ENCODE measurements around the gene RGL1. TPM values are rescaled to one million over a fixed set of nuclear protein-coding genes. Genes with fewer than 3 reads are reported as not detected.

Gene RGL1
- total RNA-seq, 1 experiment from 2014 or later: 3.9 TPM

DNA sequence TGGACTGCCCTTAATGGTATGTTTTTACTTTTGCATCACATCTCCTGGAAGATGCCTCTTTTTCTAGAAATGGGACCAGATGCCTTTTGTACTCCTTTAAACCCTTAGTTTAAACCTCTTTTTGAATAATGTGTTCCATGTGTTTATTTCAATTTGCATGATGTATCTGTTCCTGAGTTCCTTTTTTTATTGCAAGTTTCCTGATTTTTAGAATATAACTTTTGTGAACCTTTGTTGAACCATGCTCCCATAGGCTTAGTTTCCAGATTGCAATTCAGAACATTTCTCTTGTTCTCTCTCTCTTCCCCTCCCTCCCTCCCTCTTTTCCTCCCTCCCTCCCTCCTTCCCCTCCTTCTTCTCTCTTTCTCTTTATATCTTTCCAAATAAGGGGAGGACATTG, 81.9 kb downstream of the RGL1 start:
- DNase-seq (ENCODE audit: low read depth): no peak

DNA sequence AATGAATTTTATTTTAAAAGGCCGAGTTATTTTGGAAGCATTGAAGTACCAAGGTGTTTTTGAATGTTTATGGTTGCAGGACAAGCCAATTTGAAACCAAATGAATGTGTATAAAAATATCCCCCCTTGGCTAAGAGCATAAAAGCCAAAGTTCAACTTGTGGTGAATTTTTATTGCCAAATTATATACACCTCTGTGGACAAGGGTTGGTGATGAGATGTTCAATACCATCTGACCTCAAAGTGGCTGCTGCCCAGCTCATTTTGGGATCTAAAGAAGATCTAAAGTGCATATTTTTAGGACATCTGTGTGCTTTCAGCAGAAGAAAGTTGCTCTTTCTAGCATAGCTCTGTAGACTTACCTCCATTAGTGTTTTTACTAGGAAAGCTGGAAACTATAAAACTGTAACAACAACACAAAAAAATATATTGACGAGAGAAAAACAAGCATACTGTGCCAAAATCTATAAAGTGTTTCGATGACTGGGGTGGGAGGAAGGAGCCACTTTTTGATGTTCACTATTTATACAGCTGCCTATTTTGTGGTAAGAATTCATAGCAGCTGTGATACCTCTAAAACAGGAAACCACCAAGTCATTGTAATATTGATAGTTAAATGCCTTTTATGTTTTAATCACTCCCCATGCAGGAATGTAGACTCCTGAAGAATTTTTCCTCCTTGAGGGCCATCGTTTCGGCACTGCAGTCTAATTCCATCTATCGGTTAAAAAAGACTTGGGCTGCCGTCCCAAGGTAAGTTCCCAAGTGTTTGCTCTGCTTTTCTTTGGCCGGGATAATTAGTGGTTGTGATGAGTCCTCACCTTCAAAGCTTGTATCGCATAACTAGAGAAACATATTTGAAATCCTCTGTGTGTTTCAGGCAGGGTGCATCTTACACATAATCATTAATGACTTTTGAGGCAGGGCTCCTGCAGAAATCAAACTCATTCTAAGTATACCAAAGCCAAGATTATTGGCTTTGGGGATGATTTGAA, 83.2 kb downstream of the RGL1 start:
- DNase-seq (ENCODE audit: low read depth): no peak

DNA sequence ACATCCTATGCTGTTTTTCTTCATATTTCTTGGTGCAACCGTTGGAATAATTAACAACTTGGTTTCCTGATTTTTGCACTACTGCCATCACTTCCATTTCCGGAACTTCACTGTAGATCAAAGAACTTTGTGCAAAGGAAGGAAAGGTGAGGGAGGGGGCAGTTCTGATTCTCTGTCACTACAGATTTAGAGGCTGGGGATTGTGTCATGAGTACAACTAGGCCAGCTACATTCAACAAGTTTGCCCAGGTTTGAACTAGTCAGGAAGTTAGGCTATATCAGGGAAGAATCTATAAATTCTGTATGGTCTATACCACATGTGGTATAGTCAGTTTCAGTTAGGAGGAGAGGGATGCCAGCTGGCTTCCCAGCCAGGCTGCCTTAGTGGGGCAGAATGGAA, 84.2 kb downstream of the RGL1 start:
- no peak for DNase-seq (ENCODE audit: low read depth)

DNA sequence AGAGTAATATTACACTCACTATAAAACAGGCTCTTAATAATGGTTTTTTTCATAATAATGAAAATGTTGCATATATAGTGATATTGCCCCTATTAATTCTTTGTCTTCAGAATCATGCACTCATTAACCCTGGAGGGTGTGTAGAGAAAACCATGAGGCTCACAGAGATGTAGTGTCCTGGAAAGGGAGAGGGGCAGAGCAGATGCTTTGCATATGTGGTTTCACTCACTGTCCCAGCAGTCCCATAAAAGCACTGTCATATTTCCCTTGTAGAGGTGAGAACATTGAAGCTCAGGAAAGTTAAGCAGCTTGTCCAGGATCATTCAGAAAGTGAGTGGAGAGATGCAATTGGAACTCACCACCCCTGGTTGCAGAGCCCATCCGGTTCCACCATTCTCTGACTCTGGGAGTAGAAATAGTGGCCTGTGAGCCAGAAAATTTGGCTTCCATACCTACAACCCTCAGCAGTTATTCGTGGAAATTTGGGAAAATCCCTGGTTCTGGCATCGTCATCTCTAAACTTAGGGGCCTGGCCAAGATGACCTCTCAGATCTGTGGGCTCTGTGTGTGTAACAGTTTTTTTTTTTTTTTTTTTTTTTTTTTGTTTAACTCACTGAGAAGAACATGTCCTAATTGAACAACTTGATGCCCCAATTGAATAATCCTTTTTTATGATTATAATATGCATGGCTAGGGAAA, 86.4 kb downstream of the RGL1 start:
- DNase-seq (ENCODE audit: low read depth): no peak

DNA sequence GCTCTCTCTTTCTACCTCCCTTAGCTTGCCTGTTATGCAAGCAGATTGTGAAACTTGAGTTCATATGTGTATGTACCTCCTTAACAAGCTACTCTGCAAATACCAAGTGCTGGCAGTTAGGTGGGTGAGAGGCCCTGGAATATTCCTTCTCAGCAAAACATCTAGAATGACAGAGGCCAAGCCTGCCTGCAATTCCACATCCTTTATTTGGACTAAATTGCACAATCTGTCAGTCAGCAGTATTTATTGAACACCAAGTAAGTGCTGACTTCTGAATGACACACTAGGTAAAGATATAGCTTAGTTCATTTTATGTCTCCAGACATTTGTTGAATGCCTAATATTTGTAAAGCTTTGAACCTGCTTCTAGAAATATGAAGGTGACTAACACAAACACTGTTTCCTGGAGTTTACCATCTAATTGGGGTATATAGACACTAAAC, 87.5 kb downstream of the RGL1 start:
- no peak for DNase-seq (ENCODE audit: low read depth)

DNA sequence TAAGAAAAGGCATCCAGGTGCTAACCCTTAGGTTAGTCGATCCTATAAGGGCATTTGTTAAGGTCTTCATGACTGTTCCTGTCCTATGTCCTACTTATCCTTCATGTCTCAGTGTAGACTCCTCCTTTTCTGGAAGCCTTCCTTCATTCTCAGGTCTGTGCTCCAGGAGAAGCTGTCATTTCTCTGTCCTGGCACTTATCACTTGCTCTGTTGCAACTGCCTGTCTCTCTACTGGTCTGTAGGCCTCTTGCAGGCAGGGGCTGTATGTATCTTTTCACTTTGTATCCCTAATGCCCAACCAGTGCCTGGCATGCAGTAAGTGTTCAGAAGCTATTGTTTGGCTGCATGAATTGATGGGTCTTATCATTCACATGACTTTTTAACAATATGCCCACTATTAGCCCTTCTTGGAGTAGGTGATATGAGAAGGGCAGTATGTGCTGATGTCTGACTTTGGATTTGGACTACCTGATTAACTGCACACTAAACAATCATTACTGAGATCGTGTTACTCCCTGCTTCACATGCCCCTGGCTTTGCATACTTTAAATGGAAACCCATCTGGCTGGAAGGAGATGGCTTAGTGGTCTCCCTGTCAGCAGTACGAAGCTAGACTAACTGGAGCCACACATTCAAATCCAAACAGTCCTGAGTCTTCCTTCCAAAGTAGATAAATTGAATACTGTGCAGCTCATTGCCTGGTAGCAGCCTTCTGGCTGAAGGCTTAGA, 88.8 kb downstream of the RGL1 start:
- no peak for DNase-seq (ENCODE audit: low read depth)

DNA sequence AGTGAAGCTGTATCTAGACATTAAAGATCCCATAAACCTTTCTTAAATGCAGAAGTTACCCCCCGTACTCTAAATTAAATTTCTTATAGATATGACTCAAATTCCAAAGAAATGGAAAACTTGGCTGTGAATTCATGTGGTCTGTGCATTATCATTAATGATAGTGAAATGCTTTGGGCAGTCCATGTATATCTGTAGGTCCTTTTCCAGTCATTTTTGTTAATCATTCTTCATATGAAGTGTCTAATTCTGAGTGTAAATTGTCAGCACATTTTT, 89.3 kb downstream of the RGL1 start:
- DNase-seq (ENCODE audit: low read depth): no peak

DNA sequence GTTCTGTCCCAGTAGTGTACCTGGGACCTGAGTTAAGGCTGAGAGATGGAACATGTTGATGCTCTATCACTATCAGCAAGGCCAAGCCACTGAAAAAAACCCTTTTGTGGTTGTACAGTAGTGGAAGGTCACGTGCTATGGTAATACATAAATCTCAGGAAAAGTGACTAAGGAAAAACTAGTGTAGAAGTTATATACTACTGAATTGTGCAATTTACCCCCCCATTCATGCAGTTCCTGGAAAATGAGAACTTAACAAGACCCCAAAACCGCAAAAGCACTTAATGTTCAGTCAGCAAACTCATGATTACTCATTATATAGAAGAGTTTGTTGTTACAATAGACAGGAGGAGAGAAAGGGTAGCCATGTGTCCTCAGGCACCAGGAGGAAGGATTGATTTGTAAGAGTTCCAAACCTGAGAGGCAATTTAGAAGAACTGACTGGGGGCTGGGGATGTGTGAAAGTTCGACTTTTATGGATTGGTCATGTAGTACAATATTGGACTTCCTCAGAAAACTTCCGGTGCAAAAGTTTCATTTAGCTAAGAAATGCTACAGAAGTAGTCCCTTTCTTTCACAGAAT, 91.6 kb downstream of the RGL1 start:
- DNase-seq (ENCODE audit: low read depth): peak; percentile 95

DNA sequence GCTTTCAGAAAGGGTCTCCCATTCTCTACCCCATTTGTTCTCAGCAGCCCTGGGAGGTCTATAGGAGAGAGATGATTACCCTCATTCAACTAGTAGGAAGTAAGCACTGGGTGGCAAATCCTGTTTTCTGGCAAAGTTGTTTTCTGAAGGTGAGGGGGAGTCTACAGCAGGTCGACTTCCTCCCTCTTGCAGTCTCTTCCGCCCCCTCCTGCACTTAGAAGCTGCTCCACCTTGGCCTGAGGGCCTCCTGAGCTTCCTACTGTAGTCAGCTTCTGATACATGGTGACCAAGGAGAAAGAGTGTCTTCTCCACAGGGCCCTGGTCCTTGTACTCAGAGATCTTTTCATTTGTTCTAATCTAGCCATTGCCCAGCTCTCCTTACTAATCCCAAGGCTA, 93.1 kb downstream of the RGL1 start:
- no peak for DNase-seq (ENCODE audit: low read depth)

DNA sequence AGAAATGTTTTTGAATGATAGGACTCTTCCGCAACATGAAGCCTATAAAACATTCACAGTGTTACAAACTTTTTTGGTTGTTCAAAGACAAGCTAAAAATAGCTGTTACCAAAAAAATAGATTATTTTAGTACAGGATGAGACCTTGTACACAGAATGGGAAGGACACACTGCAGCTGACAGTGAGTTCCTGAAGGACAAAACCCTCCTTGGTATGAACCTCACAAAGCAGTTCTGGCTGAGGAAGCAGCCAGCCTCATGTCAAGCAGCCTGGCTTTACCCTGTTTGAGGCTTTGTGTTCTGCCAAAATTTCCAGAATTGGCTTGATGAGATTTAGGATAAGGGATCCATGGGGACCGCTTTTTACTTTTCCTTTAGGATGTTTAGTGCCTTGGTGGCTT, 93.7 kb downstream of the RGL1 start:
- DNase-seq (ENCODE audit: low read depth): no peak

DNA sequence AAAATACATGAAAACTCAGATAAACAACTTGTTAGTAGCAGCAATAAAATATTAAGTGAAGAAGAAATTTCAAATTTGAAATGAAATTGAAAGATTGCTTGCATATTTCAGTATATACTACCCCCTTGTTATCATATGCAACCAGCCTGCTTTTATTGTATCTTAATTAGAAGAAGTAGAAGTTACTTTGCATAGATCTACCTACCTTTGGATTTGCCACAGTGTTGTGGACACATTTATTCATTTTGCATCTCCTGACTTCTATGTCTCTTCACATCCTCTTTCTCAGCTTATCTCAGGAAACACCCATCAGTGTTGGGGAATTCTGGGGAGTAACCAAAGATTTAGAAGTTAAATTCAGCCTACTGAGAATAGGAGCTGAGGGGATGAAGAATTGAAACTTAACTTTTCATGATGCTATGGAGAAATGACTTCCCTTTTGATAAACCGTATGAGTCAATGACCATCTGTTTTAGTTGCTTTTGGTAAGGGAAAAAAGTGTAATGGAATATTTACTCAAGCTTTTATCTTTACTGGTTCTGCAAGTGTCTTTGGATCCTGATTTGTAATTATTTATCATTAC, 96.9 kb downstream of the RGL1 start:
- DNase-seq (ENCODE audit: low read depth): no peak

DNA sequence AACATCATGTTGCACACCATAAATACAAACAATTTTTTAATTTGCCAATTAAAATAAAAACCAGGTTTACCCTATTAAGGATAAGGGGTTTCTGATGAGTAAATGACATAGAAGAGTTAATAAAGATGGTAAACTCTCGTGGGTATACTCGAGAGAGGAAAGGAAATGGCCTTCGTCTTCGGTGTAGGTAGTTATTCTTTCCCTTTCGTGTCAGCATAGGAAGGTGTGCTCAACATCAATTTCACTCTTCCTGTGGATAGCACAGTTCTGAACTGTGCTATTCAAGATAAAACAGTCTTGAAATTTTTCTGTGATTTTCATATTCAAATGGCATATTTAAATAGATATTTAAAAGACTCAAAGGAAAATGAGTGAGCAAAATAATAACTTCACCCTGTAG, 98.2 kb downstream of the RGL1 start:
- no peak for DNase-seq (ENCODE audit: low read depth)

DNA sequence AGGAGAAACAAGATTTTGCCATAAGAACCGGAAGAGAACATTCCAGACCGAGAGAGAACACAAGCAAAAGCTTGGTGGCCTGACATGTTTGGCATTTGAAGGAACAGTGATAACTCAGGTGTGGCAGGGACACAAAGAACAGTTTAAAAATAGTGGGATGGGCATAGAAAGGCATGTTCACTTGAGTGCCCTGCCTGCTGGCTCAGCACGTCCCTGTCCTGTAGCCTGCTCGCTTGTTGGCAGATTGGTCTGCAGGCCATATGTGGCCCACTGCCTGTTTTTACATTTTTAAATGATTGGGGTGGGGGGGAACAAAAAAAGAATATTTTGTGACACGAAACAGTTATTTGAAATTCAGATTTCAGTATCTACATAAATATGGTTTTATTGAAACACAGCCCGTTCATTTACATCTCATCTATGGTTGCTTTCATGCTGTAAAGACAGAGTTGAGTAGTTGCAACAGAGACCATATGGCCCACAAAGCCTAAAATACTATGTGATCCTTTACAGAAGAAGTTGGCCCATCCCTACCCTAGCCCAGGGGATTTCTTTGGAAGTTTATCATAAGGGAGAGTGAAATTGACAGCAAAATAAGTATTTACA, 100.7 kb downstream of the RGL1 start:
- DNase-seq (ENCODE audit: low read depth): no peak

DNA sequence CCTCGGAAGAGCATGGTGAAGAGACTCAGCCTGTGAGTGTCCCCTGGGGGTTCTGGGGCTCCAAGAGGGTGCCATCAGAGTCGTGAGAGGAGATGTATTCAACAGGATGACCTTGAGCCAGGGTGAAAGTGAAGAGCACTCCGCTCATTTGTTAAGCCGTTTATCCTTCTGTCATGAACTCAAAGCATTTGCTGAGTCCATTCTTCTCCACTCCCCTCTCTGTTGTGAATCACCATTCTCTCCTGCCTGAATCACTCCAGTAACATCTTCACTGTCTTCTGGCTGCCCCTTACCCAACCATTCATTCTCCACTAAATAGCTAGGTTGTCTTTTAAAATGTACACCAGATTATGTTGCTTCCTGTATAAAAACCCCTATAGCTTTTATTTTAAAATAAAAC, 102.2 kb downstream of the RGL1 start:
- DNase-seq (ENCODE audit: low read depth): no peak

DNA sequence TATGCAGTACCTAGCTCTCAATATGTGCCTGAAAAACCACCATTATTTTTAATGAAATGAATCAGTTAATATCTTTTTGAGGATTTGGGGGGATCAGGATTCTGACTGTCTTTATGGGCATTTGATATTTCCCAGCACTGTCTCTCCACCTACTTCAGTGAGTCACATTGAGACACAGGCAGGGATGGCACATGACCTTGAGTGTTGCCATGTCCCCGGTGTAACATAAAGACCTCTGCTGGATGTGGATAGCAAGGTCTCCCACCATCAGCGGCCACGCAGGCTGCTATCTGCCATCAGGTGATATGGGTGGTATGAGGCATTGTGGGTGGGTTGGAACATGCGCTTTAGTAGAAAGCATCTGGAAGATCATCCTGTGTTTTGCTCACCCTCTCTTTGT, 103.2 kb downstream of the RGL1 start:
- DNase-seq (ENCODE audit: low read depth): peak; percentile 18

DNA sequence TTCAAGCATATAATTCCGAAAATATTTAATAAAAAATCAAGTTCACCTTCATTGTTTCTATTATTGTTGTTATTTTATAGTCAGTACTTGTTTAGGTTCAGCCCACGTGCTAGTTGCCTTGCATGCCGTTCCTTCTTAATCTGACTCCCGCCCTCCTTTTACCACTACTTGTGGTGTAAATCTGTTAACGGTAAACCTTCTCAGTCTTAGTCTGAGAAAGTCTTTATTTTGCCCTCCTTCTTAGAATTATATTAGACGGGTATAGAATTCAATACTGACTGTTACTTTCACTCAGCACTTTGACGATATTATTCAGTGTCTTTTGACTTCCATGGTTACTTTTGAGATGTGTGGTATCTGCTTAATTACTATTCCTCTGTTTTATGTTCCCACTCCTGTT, 104.8 kb downstream of the RGL1 start:
- DNase-seq (ENCODE audit: low read depth): no peak

DNA sequence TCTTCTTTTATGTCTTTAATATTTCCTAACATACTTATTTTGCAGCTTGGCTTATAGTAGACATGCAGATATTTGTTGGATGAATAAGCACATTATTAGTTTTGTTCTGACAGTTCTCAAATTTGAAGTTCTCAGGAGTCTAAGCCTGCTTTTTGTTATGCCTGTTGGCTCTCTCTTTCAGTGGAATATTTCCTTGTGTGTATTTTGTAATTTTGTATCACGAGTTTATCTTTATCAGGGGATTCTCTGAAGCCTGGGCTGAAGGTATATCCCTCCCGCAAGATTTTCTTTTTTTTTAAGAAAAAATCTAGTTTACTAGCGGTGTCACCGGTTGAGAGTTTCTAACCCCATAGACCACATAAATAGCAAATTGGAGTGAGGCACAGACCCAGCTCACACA, 105.9 kb downstream of the RGL1 start:
- DNase-seq (ENCODE audit: low read depth): no peak

DNA sequence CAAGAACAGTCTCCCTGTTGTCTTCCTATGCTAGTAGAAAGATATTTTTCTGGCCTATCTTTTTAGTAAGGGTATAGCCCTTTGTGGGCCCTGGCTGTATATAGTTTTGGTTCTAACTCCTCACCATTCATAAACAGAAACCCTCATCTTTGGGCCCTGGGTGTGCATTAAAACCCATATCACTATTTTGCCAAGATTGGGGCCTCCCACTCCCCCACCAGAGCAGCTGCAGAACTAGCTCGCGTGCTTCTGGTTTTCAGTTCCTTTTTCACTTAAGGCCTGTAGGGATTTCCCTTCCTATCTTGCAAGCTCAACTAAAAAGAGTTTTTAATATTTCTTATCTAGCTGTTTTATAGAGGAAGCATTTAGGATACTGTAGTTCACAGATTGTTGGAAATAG, 106.4 kb downstream of the RGL1 start:
- DNase-seq (ENCODE audit: low read depth): no peak

DNA sequence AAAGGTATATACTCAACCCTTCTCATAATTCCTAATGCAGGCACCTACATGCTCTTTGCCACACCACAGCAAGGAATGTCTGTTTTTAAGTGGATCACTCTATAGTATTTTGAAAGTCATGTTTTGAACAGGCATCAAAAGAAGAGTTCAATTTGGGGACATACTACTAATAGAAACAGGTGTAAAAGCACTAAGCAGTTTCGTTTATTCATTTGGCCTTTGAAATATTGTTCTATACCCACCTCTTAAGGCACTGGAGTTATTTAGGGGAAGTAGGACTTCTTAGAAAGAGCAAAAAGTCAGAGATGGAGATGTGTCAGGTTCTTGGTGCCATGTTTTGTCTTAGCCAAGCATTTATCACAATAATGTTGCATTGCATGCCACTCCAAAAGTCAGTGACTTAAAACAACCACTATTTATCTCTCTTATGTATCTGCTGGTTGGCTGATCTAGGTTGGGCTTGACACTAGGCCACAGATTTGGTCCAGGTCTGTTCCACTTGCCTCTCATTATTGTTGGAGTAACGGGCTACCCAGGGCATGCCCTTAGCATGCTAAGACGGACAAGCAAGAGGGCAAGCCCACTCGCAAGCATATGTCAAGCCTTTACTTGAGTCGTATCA, 107.5 kb downstream of the RGL1 start:
- DNase-seq (ENCODE audit: low read depth): no peak

DNA sequence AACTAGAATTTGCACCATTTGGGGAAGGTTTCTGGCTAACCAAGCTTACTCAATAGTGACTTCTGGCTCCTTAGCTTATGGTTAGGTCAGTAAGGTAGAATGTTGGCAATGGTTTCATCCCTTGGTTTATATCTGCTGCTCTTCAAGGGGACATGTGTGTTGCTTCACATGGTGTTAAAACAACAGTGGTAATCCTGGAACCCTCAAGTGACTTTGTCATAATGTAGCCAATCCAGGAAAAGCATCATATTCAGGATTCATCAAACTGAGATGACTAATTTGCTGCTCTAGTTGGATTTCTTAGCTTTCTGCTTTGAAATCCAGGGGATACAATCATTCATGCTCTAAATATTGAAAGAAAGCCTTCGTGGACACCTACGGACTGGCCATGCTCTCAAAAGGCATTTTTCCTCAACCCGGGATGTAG, 108.7 kb downstream of the RGL1 start:
- peak; percentile 4 for DNase-seq (ENCODE audit: low read depth)

DNA sequence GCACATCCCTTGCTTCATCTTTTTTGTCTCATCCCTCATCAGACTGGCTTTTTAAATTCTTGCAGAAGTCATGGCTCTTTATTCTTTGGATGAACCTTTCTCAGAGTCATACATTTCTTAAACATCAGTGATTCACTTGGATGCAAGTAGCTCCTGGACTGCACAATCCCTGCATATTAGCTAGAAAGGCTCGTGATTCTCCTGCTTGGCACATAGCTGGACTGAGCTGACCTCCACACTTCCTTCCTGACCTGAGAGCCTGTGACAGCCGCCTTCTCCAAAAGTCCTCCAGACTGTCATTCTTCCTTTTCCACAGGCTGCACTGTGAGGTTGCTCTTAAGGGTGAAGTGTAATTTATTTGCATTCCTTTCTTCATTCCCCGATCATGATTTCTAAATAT, 109.4 kb downstream of the RGL1 start:
- peak; percentile 35 for DNase-seq (ENCODE audit: low read depth)

Data from HT1080 (cell line).